ENCODE results near the gene CDC42BPA. TPM values are rescaled to one million over a fixed set of nuclear protein-coding genes. Genes with fewer than 3 reads are reported as not detected.

The CDC42BPA gene
- total and polyA plus RNA-seq, 11 donors = 9.8 to 33.8 (median 29.7) TPM

DNA sequence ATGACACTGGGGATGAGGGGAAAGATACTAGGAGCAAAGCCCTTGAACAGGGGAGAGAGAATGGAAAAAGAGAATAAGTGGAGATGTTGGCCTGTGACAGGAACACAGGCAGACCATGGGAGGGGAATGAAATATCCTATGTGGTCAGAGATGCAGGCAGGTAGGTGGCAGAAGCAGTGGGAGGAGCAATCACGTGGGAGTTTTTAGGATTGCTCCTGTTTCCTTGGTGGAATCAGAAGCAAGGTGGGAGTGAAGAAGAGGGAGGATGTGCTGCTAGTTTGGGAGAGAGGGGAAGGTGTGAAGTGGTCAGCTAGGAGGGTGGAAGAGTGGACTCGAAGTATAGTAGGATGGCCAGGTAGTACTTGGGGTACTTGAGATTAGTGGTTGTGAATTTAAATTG, 46.4 kb upstream of the CDC42BPA start:
- peaks cover 0 to 7% (median 0%) of the 10 kb centered on the region in 12 donors for H3K9me3 ChIP-seq
- 75 to 83% (median 79%) methylated on average over 2 of the region's 2 CpGs for WGBS, 4 donors
- intact Hi-C loops (cut with DNase I) = no loop called here

GRCh38 chr1:227363825-227364224, 45.5 kb upstream of the CDC42BPA start:
- no peaks in the 10 kb centered on the region for H3K4me1 ChIP-seq
- H3K4me3 ChIP-seq = no peak overlapping the region
- H3K27me3 ChIP-seq = no peaks in the 10 kb centered on the region
- no peak for DNase-seq
- intact Hi-C loops (cut with DNase I) = no loop called here
- TF ChIP-seq, protein P1, sequence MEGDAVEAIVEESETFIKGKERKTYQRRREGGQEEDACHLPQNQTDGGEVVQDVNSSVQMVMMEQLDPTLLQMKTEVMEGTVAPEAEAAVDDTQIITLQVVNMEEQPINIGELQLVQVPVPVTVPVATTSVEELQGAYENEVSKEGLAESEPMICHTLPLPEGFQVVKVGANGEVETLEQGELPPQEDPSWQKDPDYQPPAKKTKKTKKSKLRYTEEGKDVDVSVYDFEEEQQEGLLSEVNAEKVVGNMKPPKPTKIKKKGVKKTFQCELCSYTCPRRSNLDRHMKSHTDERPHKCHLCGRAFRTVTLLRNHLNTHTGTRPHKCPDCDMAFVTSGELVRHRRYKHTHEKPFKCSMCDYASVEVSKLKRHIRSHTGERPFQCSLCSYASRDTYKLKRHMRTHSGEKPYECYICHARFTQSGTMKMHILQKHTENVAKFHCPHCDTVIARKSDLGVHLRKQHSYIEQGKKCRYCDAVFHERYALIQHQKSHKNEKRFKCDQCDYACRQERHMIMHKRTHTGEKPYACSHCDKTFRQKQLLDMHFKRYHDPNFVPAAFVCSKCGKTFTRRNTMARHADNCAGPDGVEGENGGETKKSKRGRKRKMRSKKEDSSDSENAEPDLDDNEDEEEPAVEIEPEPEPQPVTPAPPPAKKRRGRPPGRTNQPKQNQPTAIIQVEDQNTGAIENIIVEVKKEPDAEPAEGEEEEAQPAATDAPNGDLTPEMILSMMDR (IDR thresholded peaks at IDR 0.05) = no peak
- TF ChIP-seq POLR2A (IDR thresholded peaks at IDR 0.05) = no peak
- 94 to 96% (median 95%) methylated on average over 7 of the region's 7 CpGs for WGBS, 4 donors
- no peaks in the 10 kb centered on the region for H3K36me3 ChIP-seq
- no peak overlapping the region for H3K27ac ChIP-seq
- ATAC-seq = no peak
- peaks cover 0 to 7% (median 0%) of the 10 kb centered on the region in 12 donors for H3K9me3 ChIP-seq

More for the DNA sequence above, 46.4 kb upstream of the CDC42BPA start:
- no peak for DNase-seq
- no peaks in the 10 kb centered on the region for H3K4me1 ChIP-seq
- TF ChIP-seq POLR2A (IDR thresholded peaks at IDR 0.05) = no peak
- TF ChIP-seq, protein P1 (IDR thresholded peaks at IDR 0.05) = no peak
- H3K27ac ChIP-seq = no peak overlapping the region
- no peak overlapping the region for H3K4me3 ChIP-seq
- no peaks in the 10 kb centered on the region for H3K36me3 ChIP-seq
- no peaks in the 10 kb centered on the region for H3K27me3 ChIP-seq
- no peak for ATAC-seq

- TF ChIP-seq, protein P1 (IDR thresholded peaks at IDR 0.05) = no peak
- no peak for TF ChIP-seq POLR2A (IDR thresholded peaks at IDR 0.05)
- H3K36me3 ChIP-seq = no peaks in the 10 kb centered on the region
- H3K4me1 ChIP-seq = peaks cover 0 to 13% (median 9%) of the 10 kb centered on the region in 12 donors
- 55 to 80% (median 70%) methylated on average over 1 of the region's 1 CpG for WGBS, 4 donors
- H3K9me3 ChIP-seq = peaks cover 0 to 7% (median 0%) of the 10 kb centered on the region in 12 donors
- ATAC-seq (no peak), DNase-seq (no peak)
- H3K4me3 ChIP-seq = no peak overlapping the region
- intact Hi-C loops (cut with DNase I) = no loop called here
- no peaks in the 10 kb centered on the region for H3K27me3 ChIP-seq
- no peak overlapping the region for H3K27ac ChIP-seq
These were observed 43.7 kb upstream of the CDC42BPA start for GRCh38 chr1:227362039-227362438.

- no peak overlapping the region for H3K4me3 ChIP-seq
- H3K4me1 ChIP-seq = peaks cover 0 to 23% (median 18%) of the 10 kb centered on the region in 12 donors
- TF ChIP-seq, protein P1 (IDR thresholded peaks at IDR 0.05) = no peak
- TF ChIP-seq POLR2A (IDR thresholded peaks at IDR 0.05) = no peak
- intact Hi-C loops (cut with DNase I) = loop anchor here in 6 of 10 donors (1.0 to 10.0 kb wide), 9 partner anchors 29 to 79 kb away; partner anchors contain the start of gene CDC42BPA (in 4 of the 6)
- ATAC-seq (no peak), DNase-seq (no peak)
- WGBS, 4 donors = 82 to 87% (median 86%) methylated on average over 6 of the region's 6 CpGs
- H3K27me3 ChIP-seq = no peaks in the 10 kb centered on the region
- H3K9me3 ChIP-seq = no peaks in the 10 kb centered on the region
- no peaks in the 10 kb centered on the region for H3K36me3 ChIP-seq
- peak overlapping the region; percentile 38 to 85 (median 75) for H3K27ac ChIP-seq
These were observed 39.6 kb upstream of the CDC42BPA start for GRCh38 chr1:227357927-227358302.
